ENCODE measurements around the gene AKAP12.
"Not testable (repeated sequence)": the region's sequence is repeated elsewhere in the genome, so short reads cannot be mapped to it uniquely, and the experiment has no call there.

The AKAP12 gene

GRCh38 chr6:151310279-151310678 lies 70.5 kb downstream of the AKAP12 start:
- DNase-seq (ENCODE audit: low spot score) = no peak

- DNase-seq (ENCODE audit: low spot score) = no peak
These were observed 71.3 kb downstream of the AKAP12 start for GRCh38 chr6:151310852-151311767.

- DNase-seq (ENCODE audit: low spot score) = no peak
These were observed 73.3 kb downstream of the AKAP12 start for GRCh38 chr6:151313066-151313491.

GRCh38 chr6:151315661-151316060 lies 75.9 kb downstream of the AKAP12 start:
- not testable (repeated sequence) for DNase-seq (ENCODE audit: low spot score)

GRCh38 chr6:151317103-151317994 lies 77.6 kb downstream of the AKAP12 start:
- no peak for DNase-seq (ENCODE audit: low spot score)

- no peak for DNase-seq (ENCODE audit: low spot score)
These were observed 78.2 kb downstream of the AKAP12 start for GRCh38 chr6:151317995-151318365.

- DNase-seq (ENCODE audit: low spot score) = no peak
These were observed 80.4 kb downstream of the AKAP12 start for GRCh38 chr6:151320140-151320539.

- no peak for DNase-seq (ENCODE audit: low spot score)
These were observed 81.7 kb downstream of the AKAP12 start for GRCh38 chr6:151321438-151321837.

GRCh38 chr6:151322570-151322969 lies 82.8 kb downstream of the AKAP12 start:
- no peak for DNase-seq (ENCODE audit: low spot score)

- peak; percentile 93 for DNase-seq (ENCODE audit: low spot score)
These were observed 84.2 kb downstream of the AKAP12 start for GRCh38 chr6:151323791-151324487.

GRCh38 chr6:151324488-151324825 lies 84.7 kb downstream of the AKAP12 start:
- DNase-seq (ENCODE audit: low spot score) = no peak

GRCh38 chr6:151325075-151326050 lies 85.6 kb downstream of the AKAP12 start:
- peak; percentile 83 for DNase-seq (ENCODE audit: low spot score)

- DNase-seq (ENCODE audit: low spot score) = no peak
These were observed 86.5 kb downstream of the AKAP12 start for GRCh38 chr6:151326116-151326825.

- no peak for DNase-seq (ENCODE audit: low spot score)
These were observed 87.3 kb downstream of the AKAP12 start for GRCh38 chr6:151327101-151327500.

GRCh38 chr6:151330130-151330696 lies 90.4 kb downstream of the AKAP12 start:
- no peak for DNase-seq (ENCODE audit: low spot score)

- DNase-seq (ENCODE audit: low spot score) = no peak
These were observed 96.2 kb downstream of the AKAP12 start for GRCh38 chr6:151335930-151336329.

GRCh38 chr6:151338651-151339200 lies 99.0 kb downstream of the AKAP12 start:
- no peak for DNase-seq (ENCODE audit: low spot score)

- no peak for DNase-seq (ENCODE audit: low spot score)
These were observed 99.6 kb downstream of the AKAP12 start for GRCh38 chr6:151339369-151339768.

GRCh38 chr6:151340219-151340978 lies 100.6 kb downstream of the AKAP12 start:
- no peak for DNase-seq (ENCODE audit: low spot score)

Data from left forelimb (tissue), 1 donor.